Measurements from ENCODE around the gene PTPN7. TPM values are rescaled to one million over a fixed set of nuclear protein-coding genes. Genes with fewer than 3 reads are reported as not detected.

PTPN7 gene
- total RNA-seq, 4 donors from 2014 or later: 0.78 to 2.0 (median 1.7) TPM

DNA sequence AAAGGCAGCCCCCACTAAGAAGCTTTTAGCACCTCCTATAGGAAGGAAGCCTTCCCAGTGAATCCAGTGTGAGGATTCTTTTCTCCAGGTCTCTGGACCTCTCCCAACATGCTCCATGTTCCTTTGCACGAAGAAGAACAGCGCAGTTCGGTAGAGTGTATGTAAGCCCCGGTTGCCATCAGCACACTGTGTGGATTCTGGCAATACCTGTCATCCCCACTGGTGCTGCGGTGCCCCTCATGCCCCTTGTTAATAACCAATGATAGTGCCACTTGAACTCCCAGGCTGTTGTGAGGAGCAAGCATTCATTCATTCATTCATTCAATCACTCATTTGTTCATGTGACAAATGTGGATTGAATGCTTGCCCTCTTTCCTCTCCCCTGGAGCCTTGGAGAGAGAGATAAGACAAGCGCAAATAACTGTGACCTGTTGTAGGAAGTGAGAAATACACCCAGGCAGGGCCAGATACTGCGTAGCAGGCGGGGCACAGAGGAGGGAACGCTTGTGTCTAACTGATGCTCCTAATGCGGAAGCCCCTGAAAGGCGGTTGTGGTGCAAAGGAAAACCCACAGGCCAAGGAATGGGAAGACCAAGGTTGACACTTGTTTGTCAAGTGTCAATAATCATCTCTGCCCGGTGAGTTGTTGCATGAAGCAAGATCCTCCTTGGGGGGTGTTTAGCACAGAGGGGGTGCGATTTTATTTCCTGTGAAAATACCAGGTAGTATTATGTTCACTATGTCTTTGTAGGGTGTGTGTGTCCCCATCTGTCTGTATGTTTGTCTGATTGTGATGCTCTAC is 43.0 kb upstream of the PTPN7 start:
- no peaks in the 10 kb centered on the region for H3K9me3 ChIP-seq
- no peak overlapping the region for H3K4me3 ChIP-seq
- H3K27me3 ChIP-seq: peaks cover 26% of the 10 kb centered on the region
- 62 to 67% methylated on average over 6 to 7 of the region's 13 CpGs for WGBS, 2 donors (ENCODE audit: low coverage in 1 of 2)
- ATAC-seq: no peak
- no peaks in the 10 kb centered on the region for H3K36me3 ChIP-seq
- H3K27ac ChIP-seq: no peak overlapping the region
- peaks cover 0 to 21% (median 0%) of the 10 kb centered on the region in 3 donors for H3K4me1 ChIP-seq
- no peak for TF ChIP-seq EP300 (IDR thresholded peaks at IDR 0.05)
- TF ChIP-seq POLR2A (IDR thresholded peaks at IDR 0.05): no peak
- no peak for TF ChIP-seq POLR2AphosphoS5 (IDR thresholded peaks at IDR 0.05)
- TF ChIP-seq, protein P1, sequence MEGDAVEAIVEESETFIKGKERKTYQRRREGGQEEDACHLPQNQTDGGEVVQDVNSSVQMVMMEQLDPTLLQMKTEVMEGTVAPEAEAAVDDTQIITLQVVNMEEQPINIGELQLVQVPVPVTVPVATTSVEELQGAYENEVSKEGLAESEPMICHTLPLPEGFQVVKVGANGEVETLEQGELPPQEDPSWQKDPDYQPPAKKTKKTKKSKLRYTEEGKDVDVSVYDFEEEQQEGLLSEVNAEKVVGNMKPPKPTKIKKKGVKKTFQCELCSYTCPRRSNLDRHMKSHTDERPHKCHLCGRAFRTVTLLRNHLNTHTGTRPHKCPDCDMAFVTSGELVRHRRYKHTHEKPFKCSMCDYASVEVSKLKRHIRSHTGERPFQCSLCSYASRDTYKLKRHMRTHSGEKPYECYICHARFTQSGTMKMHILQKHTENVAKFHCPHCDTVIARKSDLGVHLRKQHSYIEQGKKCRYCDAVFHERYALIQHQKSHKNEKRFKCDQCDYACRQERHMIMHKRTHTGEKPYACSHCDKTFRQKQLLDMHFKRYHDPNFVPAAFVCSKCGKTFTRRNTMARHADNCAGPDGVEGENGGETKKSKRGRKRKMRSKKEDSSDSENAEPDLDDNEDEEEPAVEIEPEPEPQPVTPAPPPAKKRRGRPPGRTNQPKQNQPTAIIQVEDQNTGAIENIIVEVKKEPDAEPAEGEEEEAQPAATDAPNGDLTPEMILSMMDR (IDR thresholded peaks at IDR 0.05): no peak

- 50 to 81% methylated on average over 1 to 5 of the region's 7 CpGs for WGBS, 2 donors (ENCODE audit: low coverage in 1 of 2)
- TF ChIP-seq EP300 (IDR thresholded peaks at IDR 0.05) (no peak), POLR2A (IDR thresholded peaks at IDR 0.05) (no peak), POLR2AphosphoS5 (IDR thresholded peaks at IDR 0.05) (no peak)
- TF ChIP-seq, protein P1 (IDR thresholded peaks at IDR 0.05): no peak
- no peak overlapping the region for H3K4me3 ChIP-seq
- no peaks in the 10 kb centered on the region for H3K9me3 ChIP-seq
- no peak for ATAC-seq
- H3K27me3 ChIP-seq: peaks cover 18% of the 10 kb centered on the region
- peaks cover 0 to 18% (median 0%) of the 10 kb centered on the region in 3 donors for H3K4me1 ChIP-seq
- no peak overlapping the region for H3K27ac ChIP-seq
- H3K36me3 ChIP-seq: no peaks in the 10 kb centered on the region
These were observed 42.2 kb upstream of the PTPN7 start for GRCh38 chr1:202202500-202203168.

DNA sequence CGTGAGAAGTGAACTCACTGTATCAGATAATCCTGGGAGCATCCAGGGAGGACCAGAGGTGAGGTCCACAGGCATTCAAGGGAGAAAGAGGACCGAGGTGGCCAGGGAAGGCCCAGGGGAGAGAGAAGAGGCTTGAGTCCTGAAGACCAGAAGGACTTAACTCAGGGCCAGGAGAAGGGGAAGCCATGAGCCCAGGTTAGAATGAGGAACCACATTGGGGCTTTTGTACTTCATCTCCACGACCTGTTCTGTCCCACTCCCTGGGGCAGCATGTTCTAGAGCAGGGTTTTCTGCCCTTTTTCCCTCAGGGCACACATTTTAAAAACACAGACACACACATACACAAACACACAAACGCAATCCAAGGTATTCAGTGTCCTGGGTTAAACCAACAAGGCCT is 41.6 kb upstream of the PTPN7 start:
- Histone ChIP-seq H3K36me3 (no peaks in the 10 kb centered on the region), H3K4me3 (no peak overlapping the region), H3K4me1 (peaks cover 0 to 12% (median 0%) of the 10 kb centered on the region in 3 donors), H3K27ac (no peak overlapping the region), H3K9me3 (no peaks in the 10 kb centered on the region), H3K27me3 (peaks cover 11% of the 10 kb centered on the region)
- no peak for ATAC-seq
- 61 to 64% methylated on average over 3 to 4 of the region's 4 CpGs for WGBS, 2 donors (ENCODE audit: low coverage in 1 of 2)
- TF ChIP-seq POLR2AphosphoS5 (IDR thresholded peaks at IDR 0.05) (no peak), EP300 (IDR thresholded peaks at IDR 0.05) (no peak), POLR2A (IDR thresholded peaks at IDR 0.05) (no peak)
- TF ChIP-seq, protein P1 (IDR thresholded peaks at IDR 0.05): no peak

DNA sequence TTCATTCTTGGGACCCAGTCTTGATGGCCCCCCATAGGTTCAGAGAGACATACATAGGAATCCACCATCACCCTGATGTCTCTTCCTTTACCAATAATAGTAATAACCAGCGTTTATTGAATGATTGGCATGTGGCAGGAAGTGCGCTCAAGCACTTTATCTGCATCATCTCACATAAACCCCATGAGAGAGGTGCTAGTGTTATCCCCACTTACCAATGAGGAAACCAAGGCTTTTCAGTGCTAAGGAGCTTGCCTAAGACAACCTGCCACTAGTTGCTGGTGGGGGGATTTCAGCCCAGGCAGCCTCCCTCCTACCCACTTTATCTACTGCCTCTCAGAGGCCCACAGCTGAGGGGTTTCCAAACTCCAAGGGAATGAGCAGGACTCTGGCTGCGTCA is 40.9 kb upstream of the PTPN7 start:
- H3K27ac ChIP-seq: no peak overlapping the region

More for the DNA sequence above, 40.9 kb upstream of the PTPN7 start:
- TF ChIP-seq, protein P1 (IDR thresholded peaks at IDR 0.05): no peak
- TF ChIP-seq POLR2A (IDR thresholded peaks at IDR 0.05): no peak
- no peak for TF ChIP-seq POLR2AphosphoS5 (IDR thresholded peaks at IDR 0.05)
- no peak for TF ChIP-seq EP300 (IDR thresholded peaks at IDR 0.05)
- WGBS, 2 donors (ENCODE audit: low coverage in 1 of 2): 45 to 70% methylated on average over 2 of the region's 3 CpGs
- H3K27me3 ChIP-seq: peaks cover 7% of the 10 kb centered on the region
- H3K36me3 ChIP-seq: no peaks in the 10 kb centered on the region
- H3K9me3 ChIP-seq: no peaks in the 10 kb centered on the region
- ATAC-seq: no peak
- H3K4me3 ChIP-seq: no peak overlapping the region
- H3K4me1 ChIP-seq: peaks cover 0 to 12% (median 0%) of the 10 kb centered on the region in 3 donors

Measured in gastroesophageal sphincter (tissue), 4 donors.